Astrocyte (in vitro differentiated cells and primary cell): ENCODE measurements around the gene SND1.

ENCODE experiments used
- CTCF ChIP-seq: IDR thresholded peaks from 2 replicates; pipeline ENCODE4 v1.5.1; 2011; ENCODE audit warnings: low read depth, mild to moderate bottlenecking, inconsistent platforms, low read length, moderate library complexity; ENCODE audit not compliant: insufficient read depth
- EZH2 ChIP-seq: IDR thresholded peaks from 2 replicates; pipeline ENCODE4 v1.6.1; 2012; ENCODE audit warnings: mild to moderate bottlenecking, low read length, inconsistent platforms; ENCODE audit not compliant: insufficient read depth

DNA sequence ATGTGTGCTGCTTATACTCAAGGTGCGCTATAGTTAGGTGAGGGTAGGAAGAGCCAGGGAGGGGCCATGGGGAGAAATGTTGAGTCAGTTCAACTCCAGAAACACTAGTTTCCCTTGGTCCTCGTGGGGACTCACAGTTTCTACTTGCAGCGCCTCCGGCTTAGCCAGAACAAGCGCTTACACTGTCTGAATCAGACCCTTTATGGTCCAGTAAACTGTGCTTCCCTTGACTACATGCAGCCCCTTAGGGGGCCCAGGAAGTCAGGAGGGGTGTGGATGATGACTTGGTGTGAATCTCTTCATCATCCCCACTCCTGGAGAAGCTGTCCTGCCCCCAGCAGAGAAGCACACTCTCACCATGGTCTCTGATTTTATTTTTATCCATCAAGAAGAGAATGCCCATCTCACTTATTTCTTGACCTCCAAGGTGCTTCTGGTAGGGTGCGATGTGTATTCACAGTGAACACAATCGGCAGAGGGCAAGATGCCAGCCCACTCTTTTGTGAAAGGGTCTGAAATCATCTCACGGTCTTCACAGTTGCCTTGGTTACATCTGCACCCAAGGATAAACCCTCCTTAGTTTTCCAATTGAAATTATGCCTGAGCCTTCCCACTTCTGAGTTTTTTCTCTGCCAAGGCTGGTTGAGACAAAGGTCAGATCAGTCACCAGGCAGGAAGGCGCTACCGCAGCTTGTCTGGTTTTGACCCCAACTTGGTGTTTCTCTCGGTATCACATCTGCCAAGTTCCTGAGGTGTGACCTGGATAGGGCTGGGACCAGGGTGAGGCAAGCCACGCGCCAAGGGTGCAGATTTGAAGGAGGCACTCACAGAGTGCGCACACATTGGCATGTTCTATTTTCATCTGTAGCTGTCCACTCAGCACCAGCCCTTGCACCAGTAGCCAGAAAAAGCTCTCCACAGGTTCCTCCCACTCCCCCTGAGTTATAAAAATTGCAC lies 441.9 kb downstream of the SND1 start:
- no peak for TF ChIP-seq CTCF
- no peak for TF ChIP-seq EZH2
